ENCODE data around the gene CEP112. TPM values are rescaled to one million over a fixed set of nuclear protein-coding genes. Genes with fewer than 3 reads are reported as not detected.
"Not testable (repeated sequence)": the region's sequence is repeated elsewhere in the genome, so short reads cannot be mapped to it uniquely, and the experiment has no call there.

Gene CEP112
- polyA plus RNA-seq, 1 donor from 2014 or later, result 6.0 TPM

DNA sequence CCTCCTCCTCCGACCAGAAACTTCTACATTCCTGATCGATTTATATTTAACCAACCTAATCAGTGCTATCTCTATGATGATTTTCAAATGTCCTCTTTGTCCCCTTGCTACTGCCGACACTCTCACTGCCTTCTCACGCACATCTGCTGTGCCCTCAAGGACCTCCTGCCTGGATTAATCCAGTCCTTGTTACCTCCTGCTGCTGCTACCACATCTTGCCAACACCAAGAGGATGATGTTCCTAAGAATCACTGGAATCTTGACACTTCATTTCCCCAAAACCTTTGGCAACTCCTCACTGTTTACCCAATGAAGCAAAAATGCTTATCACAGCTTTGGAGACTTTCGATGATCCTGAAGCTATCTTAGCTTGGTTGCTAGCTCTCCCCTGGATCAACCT lies 343.2 kb downstream of the CEP112 start:
- no peaks in the 10 kb centered on the region for H3K27me3 ChIP-seq (ENCODE audit: insufficient read depth, low read depth, low read length)
- no peaks in the 10 kb centered on the region for H3K36me3 ChIP-seq (ENCODE audit: insufficient read depth, low read length)
- no peak overlapping the region for H3K4me2 ChIP-seq (ENCODE audit: low read length)
- no peaks in the 10 kb centered on the region for H3K9me2 ChIP-seq (ENCODE audit: insufficient read depth, low read length)
- no peak overlapping the region for H2AFZ ChIP-seq (ENCODE audit: low read depth, low read length)
- H3K9ac ChIP-seq (ENCODE audit: low read length), result no peak overlapping the region
- no peaks in the 10 kb centered on the region for H3F3A ChIP-seq (ENCODE audit: insufficient read depth, low read length, poor library complexity, severe bottlenecking)
- no peaks in the 10 kb centered on the region for H3K79me2 ChIP-seq (replicated peaks; ENCODE audit: insufficient read depth, low read length)
- H3K9me3 ChIP-seq (ENCODE audit: low read length), result no peaks in the 10 kb centered on the region
- H4K20me1 ChIP-seq (ENCODE audit: insufficient read depth), result no peaks in the 10 kb centered on the region
- TF ChIP-seq MXI1 (conservative IDR thresholded peaks at IDR 0.05; ENCODE audit: poor library complexity, severe bottlenecking) (no peak), EZH2 (IDR thresholded peaks at IDR 0.05; ENCODE audit: borderline replicate concordance, insufficient read depth, low read length, poor library complexity, severe bottlenecking) (no peak), POLR2AphosphoS5 (IDR thresholded peaks at IDR 0.05) (no peak), SMC3 (conservative IDR thresholded peaks at IDR 0.05; ENCODE audit: poor library complexity) (no peak), CTCF (IDR thresholded peaks at IDR 0.05; ENCODE audit: poor library complexity, severe bottlenecking) (no peak), EP300 (conservative IDR thresholded peaks at IDR 0.05; ENCODE audit: poor library complexity, severe bottlenecking) (no peak), TAF1 (IDR thresholded peaks at IDR 0.05; ENCODE audit: low read depth) (no peak), RAD21 (conservative IDR thresholded peaks at IDR 0.05) (no peak), REST (IDR thresholded peaks at IDR 0.05; ENCODE audit: borderline replicate concordance) (no peak)
- H3K27ac ChIP-seq (ENCODE audit: low read length), result no peak overlapping the region
- H3K4me3 ChIP-seq (ENCODE audit: low read length), result no peak overlapping the region

DNA sequence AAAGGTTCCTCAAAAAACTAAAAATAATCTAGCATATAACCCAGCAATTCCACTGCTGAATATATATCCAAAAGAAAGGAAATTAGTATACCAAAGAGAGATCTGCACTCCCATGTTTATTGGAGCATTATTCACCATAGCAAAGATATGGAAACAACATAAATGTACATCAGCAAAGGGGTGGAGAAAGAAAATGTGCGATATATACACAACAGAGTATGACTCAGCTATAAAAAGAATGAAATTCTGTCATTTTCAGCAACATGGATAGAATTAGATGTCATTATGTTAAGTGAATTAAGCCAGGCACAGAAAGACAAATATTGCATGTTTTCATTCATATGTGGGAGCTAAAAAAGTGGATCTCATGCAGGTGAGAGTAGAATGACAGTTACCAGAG lies 350.8 kb downstream of the CEP112 start:
- H3K9me3 ChIP-seq (ENCODE audit: low read length), result no peaks in the 10 kb centered on the region
- no peak overlapping the region for H3K9ac ChIP-seq (ENCODE audit: low read length)
- H2AFZ ChIP-seq (ENCODE audit: low read depth, low read length), result no peak overlapping the region
- TF ChIP-seq REST (IDR thresholded peaks at IDR 0.05; ENCODE audit: borderline replicate concordance), result no peak
- no peaks in the 10 kb centered on the region for H3K79me2 ChIP-seq (replicated peaks; ENCODE audit: insufficient read depth, low read length)
- no peak overlapping the region for H3K4me3 ChIP-seq (ENCODE audit: low read length)
- H3F3A ChIP-seq (ENCODE audit: insufficient read depth, low read length, poor library complexity, severe bottlenecking), result no peaks in the 10 kb centered on the region
- H3K9me2 ChIP-seq (ENCODE audit: insufficient read depth, low read length), result no peaks in the 10 kb centered on the region
- no peak overlapping the region for H3K4me2 ChIP-seq (ENCODE audit: low read length)
- no peaks in the 10 kb centered on the region for H3K36me3 ChIP-seq (ENCODE audit: insufficient read depth, low read length)
- no peaks in the 10 kb centered on the region for H3K27me3 ChIP-seq (ENCODE audit: insufficient read depth, low read depth, low read length)
- no peaks in the 10 kb centered on the region for H4K20me1 ChIP-seq (ENCODE audit: insufficient read depth)
- no peak overlapping the region for H3K27ac ChIP-seq (ENCODE audit: low read length)

DNA sequence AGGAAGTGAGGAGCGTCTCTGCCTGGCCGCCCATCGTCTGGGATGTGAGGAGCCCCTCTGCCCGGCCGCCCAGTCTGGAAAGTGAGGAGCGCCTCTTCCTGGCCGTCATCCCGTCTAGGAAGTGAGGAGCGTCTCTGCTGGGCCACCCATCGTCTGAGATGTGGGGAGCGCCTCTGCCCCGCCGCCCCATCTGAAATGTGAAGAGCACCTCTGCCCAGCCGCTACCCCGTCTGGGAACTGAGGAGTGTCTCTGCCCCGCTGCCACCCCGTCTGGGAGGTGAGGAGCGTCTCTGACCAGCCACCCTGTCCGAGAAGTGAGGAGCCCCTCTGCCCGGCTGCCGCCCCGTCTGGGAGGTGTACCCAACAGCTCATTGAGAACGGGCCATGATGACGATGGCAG lies 354.7 kb downstream of the CEP112 start:
- not testable (repeated sequence) for H3F3A ChIP-seq (ENCODE audit: insufficient read depth, low read length, poor library complexity, severe bottlenecking); H3K9me2 ChIP-seq (ENCODE audit: insufficient read depth, low read length); H3K4me2 ChIP-seq (ENCODE audit: low read length); H3K27me3 ChIP-seq (ENCODE audit: insufficient read depth, low read depth, low read length); H3K9ac ChIP-seq (ENCODE audit: low read length); H3K36me3 ChIP-seq (ENCODE audit: insufficient read depth, low read length); H3K4me3 ChIP-seq (ENCODE audit: low read length); H3K79me2 ChIP-seq (replicated peaks; ENCODE audit: insufficient read depth, low read length); H2AFZ ChIP-seq (ENCODE audit: low read depth, low read length); H4K20me1 ChIP-seq (ENCODE audit: insufficient read depth); H3K27ac ChIP-seq (ENCODE audit: low read length); H3K9me3 ChIP-seq (ENCODE audit: low read length)

All from neural cell (in vitro differentiated cells).